Parietal lobe (tissue), 1 donor: ENCODE results near the gene PFN3. TPM values are rescaled to one million over a fixed set of nuclear protein-coding genes. Genes with fewer than 3 reads are reported as not detected.

ENCODE experiments used
- total RNA-seq: library from RNA; depleted of rRNA; stranded (reverse); fragments of >200 nt; gene quantifications from one replicate; pipeline ENCODE4 v1.2.3, GENCODE V29; 2014

Gene PFN3, protein sequence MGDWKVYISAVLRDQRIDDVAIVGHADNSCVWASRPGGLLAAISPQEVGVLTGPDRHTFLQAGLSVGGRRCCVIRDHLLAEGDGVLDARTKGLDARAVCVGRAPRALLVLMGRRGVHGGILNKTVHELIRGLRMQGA
- 1.6 TPM for total RNA-seq

DNA sequence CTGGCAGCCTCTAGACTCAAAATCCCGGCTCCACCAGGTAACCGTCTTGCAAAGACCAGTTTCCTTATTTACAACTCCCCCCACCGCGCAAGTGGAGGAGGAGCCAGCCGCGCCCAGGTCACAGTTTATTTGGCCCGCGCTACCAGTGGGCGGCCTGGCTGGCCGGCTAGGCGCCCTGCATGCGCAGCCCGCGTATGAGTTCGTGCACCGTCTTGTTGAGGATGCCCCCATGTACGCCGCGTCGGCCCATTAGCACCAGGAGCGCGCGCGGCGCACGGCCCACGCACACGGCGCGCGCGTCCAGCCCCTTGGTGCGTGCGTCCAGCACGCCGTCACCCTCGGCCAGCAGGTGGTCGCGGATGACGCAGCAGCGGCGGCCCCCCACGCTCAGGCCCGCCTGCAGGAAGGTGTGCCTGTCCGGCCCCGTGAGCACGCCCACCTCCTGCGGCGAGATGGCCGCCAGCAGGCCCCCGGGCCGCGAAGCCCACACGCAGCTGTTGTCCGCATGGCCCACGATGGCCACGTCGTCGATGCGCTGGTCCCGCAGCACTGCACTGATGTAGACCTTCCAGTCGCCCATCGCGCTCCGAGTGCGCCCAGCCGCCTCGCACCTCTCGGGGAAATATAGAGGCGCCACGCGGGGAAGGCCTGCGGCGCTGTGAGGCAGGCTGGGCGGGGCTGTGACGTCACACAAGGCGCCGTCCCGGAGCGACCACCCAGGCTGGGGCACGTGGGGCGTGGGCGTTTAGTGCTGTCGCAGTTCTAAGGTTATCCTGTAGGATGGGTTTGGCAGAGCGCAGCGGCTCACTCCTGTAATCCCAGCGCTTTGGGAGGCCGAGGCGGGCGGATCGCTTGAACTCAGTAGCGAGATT lies at the start of gene PFN3:
Gene PFN3 (minus strand): TSS at position 665 of the 872 bp plus-strand sequence. CDS start 85 bp downstream, at position 580.

GRCh38 chr5:177446200-177447065 lies 46.0 kb upstream of the PFN3 start, which contains the start of gene PRR7:
Gene PRR7 (plus strand): TSS chr5:177446814. CDS start chr5:177455068, 8,254 bp downstream.

DNA sequence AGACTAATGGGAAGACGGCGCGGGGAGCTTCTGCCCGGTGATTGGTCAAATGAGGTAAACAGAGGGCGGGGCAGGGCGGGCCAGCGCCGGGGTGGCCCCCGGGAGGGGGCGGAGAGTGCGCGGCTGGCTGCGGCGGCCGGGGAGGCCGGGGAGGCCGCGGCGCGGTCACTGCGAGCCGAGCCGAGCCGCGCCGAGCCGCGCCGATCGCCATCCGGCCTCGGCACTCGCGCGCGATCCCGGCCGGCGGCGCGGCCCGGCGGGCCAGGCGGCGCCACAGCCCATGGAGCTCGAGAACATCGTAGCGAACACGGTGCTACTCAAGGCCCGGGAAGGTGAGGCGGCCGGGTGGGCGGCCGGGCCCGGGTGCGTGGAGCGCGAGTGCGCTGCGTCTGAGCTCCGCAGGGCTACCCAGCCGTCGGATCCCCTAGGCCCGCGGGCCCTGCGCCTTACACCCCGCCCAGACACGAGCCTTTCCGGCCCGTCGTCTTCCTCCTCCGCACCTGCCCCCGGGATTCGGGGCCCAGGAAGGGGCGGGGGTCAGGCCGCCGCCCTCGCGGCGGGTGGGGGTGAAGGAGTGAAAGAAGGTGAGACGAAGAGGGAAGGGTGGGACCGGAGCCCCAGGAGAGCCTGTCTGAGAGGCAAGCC lies 26.2 kb upstream of the PFN3 start, which contains the start of gene GRK6:
Gene GRK6 (plus strand): TSS at position 111 of the 645 bp plus-strand sequence. CDS start 170 bp downstream, at position 281.

DNA sequence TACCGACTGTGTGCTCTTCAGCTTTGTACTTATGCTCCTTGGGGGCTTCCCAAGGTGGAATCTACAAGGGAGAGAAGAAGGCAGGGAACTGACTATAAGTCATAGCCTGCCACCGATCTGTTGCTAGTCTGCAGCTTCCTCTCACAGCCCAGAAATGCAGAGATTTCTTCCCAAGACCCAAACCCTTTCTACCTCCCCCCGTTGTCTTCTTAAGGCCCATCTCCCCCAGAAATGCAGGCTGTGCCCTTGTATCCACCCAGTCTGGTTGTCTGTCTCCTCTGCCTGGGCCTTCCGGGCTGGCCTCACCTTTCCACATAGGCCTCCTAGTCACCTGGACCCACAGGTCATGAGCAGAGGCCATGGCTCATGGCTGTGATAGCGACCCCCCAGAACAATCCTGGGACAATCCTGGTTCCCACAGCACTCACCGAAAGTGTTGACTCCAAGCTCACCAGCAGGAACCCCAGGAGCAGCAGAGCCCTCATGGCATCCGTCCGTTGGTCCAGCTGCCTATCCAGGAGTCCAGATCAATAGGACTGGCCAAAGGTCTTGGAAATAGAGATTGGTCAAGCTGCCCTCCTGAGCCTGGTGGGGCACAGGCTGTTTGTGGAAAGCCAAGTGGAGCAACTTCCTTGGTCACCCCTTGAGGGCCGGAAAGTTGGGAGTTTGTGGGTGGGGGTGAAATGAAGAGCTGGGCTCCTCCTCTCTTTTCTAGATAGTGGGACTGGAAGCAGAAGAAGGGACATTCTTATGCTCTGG lies 8.8 kb upstream of the PFN3 start, which contains the start of gene F12:
Gene F12 (minus strand): TSS at position 522 of the 759 bp plus-strand sequence. CDS start 37 bp downstream, at position 485.

GRCh38 chr5:177384134-177384533 lies 16.3 kb downstream of the PFN3 start, which contains the start of gene SLC34A1:
Gene SLC34A1 (plus strand): TSS chr5:177384434. CDS start chr5:177385742, 1,308 bp downstream.

DNA sequence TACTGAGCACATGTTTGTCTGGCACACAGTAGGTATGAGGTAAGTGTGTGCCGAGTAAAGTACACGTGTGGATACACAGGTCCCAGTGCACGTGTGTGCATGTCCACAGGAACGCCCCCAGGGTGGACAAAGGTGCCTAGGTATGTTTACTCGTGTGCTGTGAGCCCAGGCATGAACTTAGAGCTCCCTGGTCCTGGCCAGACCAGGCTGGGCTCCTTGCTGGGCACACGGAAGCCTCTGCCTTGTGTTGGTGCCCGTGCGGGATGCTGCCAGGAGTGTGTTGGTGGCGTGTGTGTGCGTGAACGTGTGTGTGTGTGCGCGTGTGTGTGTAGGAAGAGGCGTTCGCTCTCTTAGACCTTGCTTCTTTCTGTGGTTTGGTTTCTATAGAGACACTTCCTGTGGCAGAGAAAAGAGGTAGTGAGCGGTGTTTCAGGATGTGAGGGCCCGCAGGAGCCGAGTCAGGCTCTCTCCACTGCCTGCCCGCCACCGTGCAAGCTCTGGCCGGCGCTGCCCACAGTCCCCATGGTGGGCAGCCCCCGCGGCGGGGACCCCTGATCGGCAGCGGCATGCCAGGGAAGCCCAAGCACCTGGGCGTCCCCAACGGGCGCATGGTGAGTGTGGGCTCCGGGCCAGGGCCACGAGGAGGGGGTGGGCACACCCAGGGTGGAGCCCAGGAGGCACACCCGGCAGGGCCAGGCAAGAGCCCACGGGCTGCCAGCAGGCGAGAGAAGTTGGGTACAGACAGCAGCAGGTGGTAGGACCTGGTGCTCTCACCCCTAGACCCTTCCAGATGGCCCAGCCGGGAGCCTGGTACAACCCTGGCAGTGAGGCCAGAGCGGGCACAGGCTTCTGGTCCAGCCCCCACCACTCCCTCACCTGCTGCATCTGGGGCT lies 42.8 kb downstream of the PFN3 start, which contains the start of gene RGS14:
Gene RGS14 (plus strand): TSS at position 466 of the 893 bp plus-strand sequence. CDS start 101 bp downstream, at position 567.

GRCh38 chr5:177351392-177352329 lies 48.8 kb downstream of the PFN3 start, which contains the start of gene LMAN2:
Gene LMAN2 (minus strand): TSS chr5:177351668. CDS start chr5:177351647, 21 bp downstream.

Other genes with a start within 250 kb of the PFN3 start
- 13.8 TPM for gene RAB24, start 96.9 kb downstream of the PFN3 start, total RNA-seq
- gene PRELID1, start 96.9 kb downstream of the PFN3 start, total RNA-seq, result 29.7 TPM
- gene MXD3, start 88.8 kb downstream of the PFN3 start, total RNA-seq, result 10.3 TPM
- 93.0 TPM for gene LMAN2, start 49.0 kb downstream of the PFN3 start, total RNA-seq
- 5.0 TPM for gene RGS14, start 42.7 kb downstream of the PFN3 start, total RNA-seq
- not detected for gene SLC34A1, start 16.2 kb downstream of the PFN3 start, total RNA-seq
- gene F12, start 8.9 kb upstream of the PFN3 start, total RNA-seq, result 3.4 TPM
- 24.1 TPM for gene GRK6, start 26.0 kb upstream of the PFN3 start, total RNA-seq
- gene PRR7, start 46.2 kb upstream of the PFN3 start, total RNA-seq, result 11.9 TPM
- gene DBN1, start 73.0 kb upstream of the PFN3 start, total RNA-seq, result 224 TPM
- gene PDLIM7, start 96.9 kb upstream of the PFN3 start, total RNA-seq, result 9.1 TPM
- 9.1 TPM for gene DOK3, start 109.2 kb upstream of the PFN3 start, total RNA-seq
- 92.6 TPM for gene DDX41, start 116.3 kb upstream of the PFN3 start, total RNA-seq
- 60.4 TPM for gene FAM193B, start 153.9 kb upstream of the PFN3 start, total RNA-seq
- 24.4 TPM for gene TMED9, start 191.5 kb upstream of the PFN3 start, total RNA-seq
- gene B4GALT7, start 199.5 kb upstream of the PFN3 start, total RNA-seq, result 20.7 TPM